ENCODE data around the gene DNAJB1.

DNAJB1 gene

DNA sequence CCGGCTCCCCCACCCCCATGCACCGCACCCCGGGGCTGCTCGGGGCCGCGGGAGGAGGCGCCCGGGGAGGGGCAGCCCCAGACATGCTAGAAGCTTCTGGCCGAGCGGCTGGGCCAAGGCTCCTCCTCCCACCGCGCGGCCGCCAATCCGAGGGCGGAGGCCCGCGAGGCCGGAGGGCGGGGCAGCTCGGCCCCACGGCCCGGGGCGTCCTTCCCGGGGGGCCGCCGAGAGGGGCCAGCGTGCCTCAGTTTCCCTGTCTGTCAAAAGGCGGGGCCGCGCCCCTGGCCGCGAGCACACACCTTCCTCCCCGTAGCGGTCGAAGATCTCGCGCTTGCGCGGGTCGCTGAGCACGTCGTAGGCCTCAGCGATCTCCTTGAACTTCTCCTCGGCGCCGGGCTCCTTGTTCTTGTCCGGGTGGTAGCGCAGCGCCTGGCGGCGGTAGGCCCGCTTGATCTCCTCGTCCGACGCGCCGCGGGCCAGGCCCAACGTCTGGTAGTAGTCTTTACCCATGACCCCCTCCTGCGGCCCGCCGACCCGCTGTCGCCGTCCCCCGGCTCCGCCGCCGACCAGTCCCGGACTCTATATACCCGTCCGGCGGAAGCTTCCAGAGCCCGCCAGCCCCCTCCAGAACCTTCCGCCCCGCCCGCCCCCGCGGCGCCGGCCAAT is at the start of gene DNAJB1:
Gene DNAJB1, minus strand, starts transcription at position 558 of the 666 bp plus-strand sequence. Its CDS starts 48 bp downstream, at position 510.
- H4K20me1 ChIP-seq (ENCODE audit: control insufficient read depth, insufficient read depth, low read depth, low read length), result peaks cover 30% of the 10 kb centered on the region
- H3K36me3 ChIP-seq (ENCODE audit: control insufficient read depth, low read length), result peaks cover 47% of the 10 kb centered on the region
- peaks cover 18% of the 10 kb centered on the region for H3F3A ChIP-seq (ENCODE audit: control insufficient read depth, insufficient read depth)
- peaks cover 31% of the 10 kb centered on the region for H3K79me2 ChIP-seq (ENCODE audit: control insufficient read depth, low read length)
- peak within 1 kb of the TSS; percentile 96 for H3K4me2 ChIP-seq (ENCODE audit: low read length)
- no peaks in the 10 kb centered on the region for H3K27me3 ChIP-seq (ENCODE audit: control insufficient read depth, low read length)
- no peaks in the 10 kb centered on the region for H3K9me2 ChIP-seq (replicated peaks; ENCODE audit: control insufficient read depth, low read length)
- peaks cover 49% of the 10 kb centered on the region for H3K4me1 ChIP-seq (ENCODE audit: control insufficient read depth, low read length)
- H3K9me3 ChIP-seq (ENCODE audit: control insufficient read depth, insufficient read depth, low read length), result no peaks in the 10 kb centered on the region
- peak within 1 kb of the TSS; percentile 95 for H3K4me3 ChIP-seq (ENCODE audit: low read length)
- TF ChIP-seq EZH2phosphoT487 (IDR thresholded peaks at IDR 0.05; ENCODE audit: borderline replicate concordance, low read length), result no peak
- TF ChIP-seq, protein P1, sequence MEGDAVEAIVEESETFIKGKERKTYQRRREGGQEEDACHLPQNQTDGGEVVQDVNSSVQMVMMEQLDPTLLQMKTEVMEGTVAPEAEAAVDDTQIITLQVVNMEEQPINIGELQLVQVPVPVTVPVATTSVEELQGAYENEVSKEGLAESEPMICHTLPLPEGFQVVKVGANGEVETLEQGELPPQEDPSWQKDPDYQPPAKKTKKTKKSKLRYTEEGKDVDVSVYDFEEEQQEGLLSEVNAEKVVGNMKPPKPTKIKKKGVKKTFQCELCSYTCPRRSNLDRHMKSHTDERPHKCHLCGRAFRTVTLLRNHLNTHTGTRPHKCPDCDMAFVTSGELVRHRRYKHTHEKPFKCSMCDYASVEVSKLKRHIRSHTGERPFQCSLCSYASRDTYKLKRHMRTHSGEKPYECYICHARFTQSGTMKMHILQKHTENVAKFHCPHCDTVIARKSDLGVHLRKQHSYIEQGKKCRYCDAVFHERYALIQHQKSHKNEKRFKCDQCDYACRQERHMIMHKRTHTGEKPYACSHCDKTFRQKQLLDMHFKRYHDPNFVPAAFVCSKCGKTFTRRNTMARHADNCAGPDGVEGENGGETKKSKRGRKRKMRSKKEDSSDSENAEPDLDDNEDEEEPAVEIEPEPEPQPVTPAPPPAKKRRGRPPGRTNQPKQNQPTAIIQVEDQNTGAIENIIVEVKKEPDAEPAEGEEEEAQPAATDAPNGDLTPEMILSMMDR (IDR thresholded peaks at IDR 0.05; ENCODE audit: low read depth, low read length, poor library complexity, severe bottlenecking), result no peak
- H3K27ac ChIP-seq (ENCODE audit: low read depth, low read length), result peak within 1 kb of the TSS; percentile 73

DNA sequence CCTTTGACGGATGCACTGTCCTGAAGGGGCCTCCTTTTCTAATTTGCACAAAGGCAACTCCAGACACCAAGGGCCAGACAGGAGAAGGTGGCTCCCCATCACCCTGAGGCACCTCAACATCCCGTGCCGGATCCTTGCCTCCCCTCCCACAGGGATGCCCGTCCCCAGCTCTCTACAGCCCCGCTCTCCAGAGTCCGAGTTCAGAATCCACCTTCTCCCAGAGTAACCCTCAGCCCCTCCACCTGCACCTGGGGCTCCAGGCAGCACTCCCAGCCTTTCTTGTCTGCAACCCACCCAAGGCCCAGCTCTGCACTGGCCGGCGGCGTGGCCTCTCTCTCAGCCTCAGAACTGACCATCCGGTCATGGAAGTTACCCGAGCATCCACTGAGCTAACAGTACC is 48.9 kb upstream of the DNAJB1 start:
- Histone ChIP-seq H3K27me3 (ENCODE audit: control insufficient read depth, low read length) (no peaks in the 10 kb centered on the region), H3K36me3 (ENCODE audit: control insufficient read depth, low read length) (peaks cover 28% of the 10 kb centered on the region), H3K4me2 (ENCODE audit: low read length) (no peak overlapping the region), H3K9me2 (replicated peaks; ENCODE audit: control insufficient read depth, low read length) (no peaks in the 10 kb centered on the region), H3K4me3 (ENCODE audit: low read length) (no peak overlapping the region), H3K4me1 (ENCODE audit: control insufficient read depth, low read length) (peaks cover 10% of the 10 kb centered on the region), H3F3A (ENCODE audit: control insufficient read depth, insufficient read depth) (no peaks in the 10 kb centered on the region), H4K20me1 (ENCODE audit: control insufficient read depth, insufficient read depth, low read depth, low read length) (peaks cover 5% of the 10 kb centered on the region; the same call in 1 of the 2 replicates), H3K79me2 (ENCODE audit: control insufficient read depth, low read length) (peaks cover 31% of the 10 kb centered on the region), H3K27ac (ENCODE audit: low read depth, low read length) (no peak overlapping the region), H3K9me3 (ENCODE audit: control insufficient read depth, insufficient read depth, low read length) (no peaks in the 10 kb centered on the region)
- TF ChIP-seq, protein P1 (IDR thresholded peaks at IDR 0.05; ENCODE audit: low read depth, low read length, poor library complexity, severe bottlenecking), result no peak
- no peak for TF ChIP-seq EZH2phosphoT487 (IDR thresholded peaks at IDR 0.05; ENCODE audit: borderline replicate concordance, low read length)

GRCh38 chr19:14566712-14567077 is 48.5 kb upstream of the DNAJB1 start:
- Histone ChIP-seq H3K4me1 (ENCODE audit: control insufficient read depth, low read length) (peaks cover 9% of the 10 kb centered on the region), H3K27me3 (ENCODE audit: control insufficient read depth, low read length) (no peaks in the 10 kb centered on the region), H3K9me2 (replicated peaks; ENCODE audit: control insufficient read depth, low read length) (no peaks in the 10 kb centered on the region), H3F3A (ENCODE audit: control insufficient read depth, insufficient read depth) (no peaks in the 10 kb centered on the region), H3K9me3 (ENCODE audit: control insufficient read depth, insufficient read depth, low read length) (no peaks in the 10 kb centered on the region), H3K4me2 (ENCODE audit: low read length) (no peak overlapping the region), H3K36me3 (ENCODE audit: control insufficient read depth, low read length) (peaks cover 28% of the 10 kb centered on the region), H3K79me2 (ENCODE audit: control insufficient read depth, low read length) (peaks cover 33% of the 10 kb centered on the region), H3K27ac (ENCODE audit: low read depth, low read length) (no peak overlapping the region), H4K20me1 (ENCODE audit: control insufficient read depth, insufficient read depth, low read depth, low read length) (peaks cover 5% of the 10 kb centered on the region; the same call in 1 of the 2 replicates), H3K4me3 (ENCODE audit: low read length) (no peak overlapping the region)
- TF ChIP-seq, protein P1 (IDR thresholded peaks at IDR 0.05; ENCODE audit: low read depth, low read length, poor library complexity, severe bottlenecking), result no peak
- TF ChIP-seq EZH2phosphoT487 (IDR thresholded peaks at IDR 0.05; ENCODE audit: borderline replicate concordance, low read length), result no peak

Measured in DOHH2 (cell line).